Lower lobe of right lung (tissue), 2 donors: ENCODE data around the gene S100A4. TPM values are rescaled to one million over a fixed set of nuclear protein-coding genes. Genes with fewer than 3 reads are reported as not detected.
A peak's percentile ranks its signal among the peaks of the same experiment; 100 is the strongest.

ENCODE experiments used
- ATAC-seq, 2 donors: fragments of 200-7000 bp; cut with Tn5 transposase; one replicate each; pipeline ENCODE4 v1.9.1; 2020 to 2022; ENCODE audit warnings: mild to moderate bottlenecking in 2 of 2, moderate library complexity in 2 of 2
- DNase-seq: peaks from one replicate; pipeline ENCODE4 v3.0.0-alpha.2; 2020
- H3K27ac ChIP-seq: fragments of 200-600 bp; one replicate; pipeline ENCODE4 v1.8.0; 2022
- H3K27me3 ChIP-seq: fragments of 200-600 bp; one replicate; pipeline ENCODE4 v1.8.0; 2022; ENCODE audit warnings: low read depth
- H3K36me3 ChIP-seq: fragments of 200-600 bp; one replicate; pipeline ENCODE4 v1.8.0; 2022; ENCODE audit warnings: mild to moderate bottlenecking
- H3K4me1 ChIP-seq: fragments of 200-600 bp; one replicate; pipeline ENCODE4 v1.8.0; 2022
- H3K4me3 ChIP-seq: fragments of 200-600 bp; one replicate; pipeline ENCODE4 v1.8.0; 2022; ENCODE audit warnings: mild to moderate bottlenecking
- H3K9me3 ChIP-seq: fragments of 200-600 bp; one replicate; pipeline ENCODE4 v1.8.0; 2022
- CTCF ChIP-seq: fragments of 200-600 bp; IDR thresholded peaks from one replicate; pipeline ENCODE4 v1.8.0; 2022; ENCODE audit warnings: antibody characterized with exemption, mild to moderate bottlenecking
- intact Hi-C: fragments of 100-400 bp; cut with DNase I; formaldehyde crosslinking; loops from one replicate; pipeline ENCODE4 v1.11.0; 2022
- total RNA-seq: library from RNA; stranded (reverse); fragmentation: NEBNext Ultra II Directional; extraction: Animal tissue kit (Norgen Biotek cat#: 25700); gene quantifications from one replicate; pipeline ENCODE4 v1.2.1, GENCODE V29; 2021
- donor health status: DM: no; HTN: yes; CAD: no; lungs with severe emphysema.

The S100A4 gene
- total RNA-seq, 1 donor from 2014 or later: 600 TPM

DNA sequence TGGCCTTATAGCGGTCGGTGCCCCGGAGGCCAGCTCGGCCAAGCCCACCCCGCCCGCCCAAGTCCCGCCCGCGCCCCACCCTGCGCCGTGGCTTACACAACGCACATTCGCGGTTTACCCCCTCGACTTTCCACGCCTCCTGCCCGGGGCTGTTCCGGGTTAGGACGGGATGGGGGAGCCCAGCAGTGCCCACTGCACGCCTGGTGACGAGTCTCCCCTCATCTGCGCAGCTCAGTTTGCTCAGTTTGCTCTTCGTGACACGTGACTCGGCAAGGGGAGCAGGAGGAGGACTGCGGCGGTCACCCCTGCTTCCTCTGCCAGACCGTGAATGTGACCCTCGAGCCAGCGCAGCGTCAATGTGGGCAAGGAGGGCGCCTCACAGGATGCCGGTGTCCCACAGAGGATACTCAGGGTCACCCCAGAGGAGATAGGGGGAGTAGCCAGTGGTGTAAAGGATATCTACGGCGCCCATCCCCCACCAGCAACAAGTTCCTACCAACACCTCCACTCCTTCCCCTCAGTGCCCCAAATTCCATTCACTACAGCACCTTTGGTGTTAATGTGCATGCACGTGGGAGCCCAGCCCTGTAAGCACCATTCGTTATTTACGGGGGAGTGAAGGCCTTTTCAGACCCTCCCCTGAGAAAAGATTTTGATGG lies 9.5 kb downstream of the S100A4 start:
- Histone ChIP-seq H3K4me1 (peaks cover 57% of the 10 kb centered on the region), H3K36me3 (peaks cover 12% of the 10 kb centered on the region), H3K27me3 (no peaks in the 10 kb centered on the region), H3K4me3 (peak overlapping the region; percentile 98), H3K9me3 (no peaks in the 10 kb centered on the region), H3K27ac (peak overlapping the region; percentile 100)
- ATAC-seq: peak; percentile 87 to 92
- intact Hi-C loops: no loop called here
- no peak for TF ChIP-seq CTCF
- DNase-seq: peak; percentile 96

- peaks cover 50% of the 10 kb centered on the region for H3K4me1 ChIP-seq
- peak within 1 kb of the TSS; percentile 98 for H3K4me3 ChIP-seq
- H3K36me3 ChIP-seq: peaks cover 12% of the 10 kb centered on the region
- H3K27ac ChIP-seq: peak within 1 kb of the TSS; percentile 100
- no peaks in the 10 kb centered on the region for H3K9me3 ChIP-seq
- DNase-seq: peak; percentile 85
- intact Hi-C loops: no loop called here
- no peaks in the 10 kb centered on the region for H3K27me3 ChIP-seq
- no peak for TF ChIP-seq CTCF
- peak; percentile 71 to 78 for ATAC-seq
These were observed 10.2 kb downstream of the S100A4 start, which contains the start of gene S100A6 for GRCh38 chr1:153535242-153536011. TSS of gene S100A6 (minus strand) at chr1:153535991. CDS start at chr1:153535339, 652 bp downstream.

DNA sequence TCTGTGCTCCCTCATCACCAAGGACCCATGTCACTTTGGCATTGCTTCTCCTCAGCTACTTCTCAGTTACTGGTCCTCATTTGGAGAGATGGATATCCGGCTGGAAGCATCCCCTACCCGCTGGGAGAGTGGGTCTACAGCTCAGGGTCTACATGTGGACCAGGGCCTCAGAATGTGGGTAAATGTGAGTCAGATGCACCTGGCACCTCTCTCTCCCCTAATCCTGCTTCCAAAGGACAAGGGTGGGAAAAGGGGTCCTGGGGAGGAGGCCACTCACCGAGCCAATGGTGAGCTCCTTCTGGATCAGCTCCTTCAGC lies 10.7 kb downstream of the S100A4 start:
- intact Hi-C loops: loop anchor here (5.0 kb wide), 1 partner anchor 32 kb away; the partner anchor contains the start of gene S100A2
- Histone ChIP-seq H3K4me3 (peak overlapping the region; percentile 98), H3K9me3 (no peaks in the 10 kb centered on the region), H3K27ac (peak overlapping the region; percentile 100), H3K36me3 (peaks cover 12% of the 10 kb centered on the region), H3K4me1 (peaks cover 46% of the 10 kb centered on the region), H3K27me3 (no peaks in the 10 kb centered on the region)
- no peak for TF ChIP-seq CTCF
- no peak for DNase-seq
- ATAC-seq: no peak

DNA sequence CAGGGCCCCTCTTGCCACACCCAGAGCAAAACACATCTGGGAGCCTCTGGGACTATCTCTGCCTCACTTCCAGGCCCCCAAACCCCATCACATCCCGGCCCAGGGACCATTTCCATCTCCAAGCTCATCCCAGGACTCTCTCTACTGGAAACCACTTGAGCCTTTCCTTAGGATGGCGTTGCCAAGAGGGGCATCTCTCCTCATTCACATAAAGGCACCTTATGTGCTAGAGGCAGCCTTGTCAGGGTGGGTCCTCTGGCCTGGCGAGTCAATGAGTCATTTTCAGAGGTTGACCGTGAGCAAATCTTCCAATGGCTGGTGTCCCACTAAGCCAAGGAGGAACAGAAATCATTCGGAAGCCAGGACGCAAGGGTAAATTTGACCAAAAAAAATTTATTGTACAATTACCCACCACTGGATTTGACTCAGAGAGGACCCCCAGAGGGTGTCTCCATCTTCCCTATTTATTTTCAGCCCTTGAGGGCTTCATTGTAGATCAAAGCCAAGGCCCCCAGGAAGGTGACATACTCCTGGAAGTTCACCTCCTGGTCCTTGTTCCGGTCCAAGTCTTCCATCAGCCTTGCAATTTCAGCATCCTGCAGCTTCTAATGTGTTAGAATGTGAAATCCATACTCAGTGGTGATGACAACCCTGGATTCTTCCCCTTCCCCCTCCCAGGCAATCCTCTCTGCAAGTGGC lies 11.2 kb downstream of the S100A4 start:
- Histone ChIP-seq H3K4me1 (peaks cover 46% of the 10 kb centered on the region), H3K27ac (peak overlapping the region; percentile 100), H3K4me3 (peak overlapping the region; percentile 98), H3K36me3 (peaks cover 12% of the 10 kb centered on the region), H3K9me3 (no peaks in the 10 kb centered on the region), H3K27me3 (no peaks in the 10 kb centered on the region)
- intact Hi-C loops: loop anchor here (5.0 kb wide), 1 partner anchor 33 kb away; the partner anchor contains the start of gene S100A2
- TF ChIP-seq CTCF: no peak
- ATAC-seq (no peak), DNase-seq (no peak)

DNA sequence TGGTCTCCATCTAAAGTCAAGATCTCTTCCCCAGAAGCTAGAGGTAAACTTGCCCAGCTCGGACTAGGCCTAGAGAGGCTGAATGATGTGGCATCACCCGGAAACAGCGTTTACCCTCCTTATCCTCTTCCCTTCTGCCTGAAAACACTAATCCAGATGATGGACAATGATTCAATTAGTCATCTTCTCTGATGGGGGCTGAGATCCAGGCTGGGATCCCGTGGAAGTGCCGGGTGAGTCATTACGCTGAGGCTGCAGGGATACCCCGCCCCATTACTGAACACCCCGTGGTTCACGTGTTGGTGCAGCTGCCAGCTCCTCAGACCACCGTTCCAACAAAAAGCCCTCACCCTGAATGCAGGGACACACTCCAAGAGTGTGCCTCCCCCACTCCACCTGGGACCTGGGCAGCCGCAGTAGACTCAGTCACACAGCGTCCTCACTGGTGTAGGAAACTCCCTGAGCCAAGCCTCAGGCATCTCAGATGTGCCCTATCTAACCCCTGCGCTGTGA lies 11.9 kb downstream of the S100A4 start:
- intact Hi-C loops: loop anchor here (5.0 kb wide), 1 partner anchor 34 kb away; the partner anchor contains the start of gene S100A2
- no peaks in the 10 kb centered on the region for H3K27me3 ChIP-seq
- TF ChIP-seq CTCF: no peak
- no peaks in the 10 kb centered on the region for H3K9me3 ChIP-seq
- H3K4me1 ChIP-seq: peaks cover 46% of the 10 kb centered on the region
- H3K36me3 ChIP-seq: peaks cover 12% of the 10 kb centered on the region
- peak overlapping the region; percentile 98 for H3K4me3 ChIP-seq
- peak overlapping the region; percentile 100 for H3K27ac ChIP-seq
- DNase-seq: no peak
- peak in 1 of 2 donors; percentile 30 for ATAC-seq
